Adrenal gland (tissue), 12 donors: ENCODE results near the gene KIAA1614. TPM values are rescaled to one million over a fixed set of nuclear protein-coding genes. Genes with fewer than 3 reads are reported as not detected.

Source experiments
- DNase-seq, 7 donors: peaks; one replicate each; pipeline ENCODE4 v3.0.0-alpha.2; 2019 to 2020
- H3K27ac ChIP-seq, 5 donors: fragments of 200-600 bp; sonication (generic) in 4 of 5; 1 replicate in 3 of 5; 2 replicates in 2 of 5; pipeline versions ENCODE4 v1.5.1 to v1.8.0; 2016 to 2020; ENCODE audit warnings: mild to moderate bottlenecking in 1 of 5
- H3K27me3 ChIP-seq: fragments of 200-600 bp; 2 replicates; pipeline ENCODE4 v1.8.0; 2021
- H3K36me3 ChIP-seq, 2 donors: fragments of 200-600 bp; replicated peaks in 1 of 2; 1 replicate in 1 of 2; 2 replicates in 1 of 2; pipeline versions ENCODE4 v1.5.1 to v1.8.0; 2018 to 2022
- H3K4me1 ChIP-seq, 2 donors: fragments of 200-600 bp; replicated peaks in 1 of 2; 1 replicate in 1 of 2; 2 replicates in 1 of 2; pipeline versions ENCODE4 v1.5.1 to v1.8.0; 2018 to 2021
- H3K4me3 ChIP-seq, 4 donors: fragments of 200-600 bp; sonication (generic) in 3 of 4; one replicate each; pipeline ENCODE4 v1.5.1; 2016 to 2018
- H3K9me3 ChIP-seq, 3 donors: fragments of 200-600 bp; sonication (generic) in 1 of 3; replicated peaks in 1 of 3; 1 replicate in 2 of 3; 2 replicates in 1 of 3; pipeline versions ENCODE4 v1.5.1 to v1.8.0; 2016 to 2021
- CTCF ChIP-seq, 6 experiments: fragments of 450-650 bp in 4 of 6; fragments of 200-600 bp in 2 of 6; sonication (generic) in 1 of 6; IDR thresholded peaks; 1 replicate in 5 of 6; 2 replicates in 1 of 6; pipeline versions ENCODE4 v1.5.1 to v1.8.0; 2016 to 2021; ENCODE audit warnings: antibody characterized with exemption in 6 of 6, mild to moderate bottlenecking in 2 of 6, moderate library complexity in 1 of 6
- POLR2A ChIP-seq, 2 donors: fragments of 450-650 bp; IDR thresholded peaks; one replicate each; pipeline ENCODE4 v1.6.1; 2017; ENCODE audit warnings: antibody characterized with exemption in 2 of 2, mild to moderate bottlenecking in 2 of 2, moderate library complexity in 1 of 2
- WGBS, 4 donors: extraction: QIAGEN DNeasy Blood & Tissue Kit in 2 of 4; methylation state at CpG; one replicate each; pipeline versions ENCODE4 v1.1.5 to v1.1.7; 2013 to 2017; 5-methylcytosine and 5-hydroxymethylcytosine counted together
- intact Hi-C, 2 donors: fragments of 100-400 bp; cut with DNase I; formaldehyde crosslinking; loops; one replicate each; pipeline versions ENCODE4 v1.14.1 to v1.15.0; 2022 to 2023
- polyA plus RNA-seq, 3 donors: library from polyadenylated mRNA; stranded (reverse); fragments of 200-250 nt in 2 of 3; fragments of 350-450 nt in 1 of 3; fragmentation: Illumina TruSeq in 1 of 3; extraction: RNeasy Lipid Tissue Mini Kit (QIAGEN cat#74804) in 1 of 3; gene quantifications; one replicate each; pipeline ENCODE4 v1.2.3, GENCODE V29; 2013 to 2014
- total RNA-seq, 9 donors: library from RNA; depleted of rRNA in 4 of 9; stranded (reverse); fragments of >200 nt in 4 of 9; fragments of 120-200 nt in 1 of 9; fragmentation: NEBNext Ultra II Directional in 1 of 9; extraction: Animal tissue kit (Norgen Biotek cat#: 25700) in 1 of 9; gene quantifications; one replicate each; pipeline versions ENCODE4 v1.1.0 to v1.2.4, GENCODE V29; 2013 to 2023
- donor health status: healthy with polysubstance abuse.
- donor health status: Bipolar disorder and iron deficiency.
- donor health status: DM: yes; HTN: yes; CAD: no.
- donor health status: DM: no; HTN: no; CAD: no.
- donor health status: DM: no; HTN: no; CAD: no.
- donor health status: DM: yes; HTN: yes; CAD: no.

KIAA1614 gene
- total and polyA plus RNA-seq, 12 donors: 0.18 to 6.9 (median 1.2) TPM

GRCh38 chr1:180917306-180918065 lies 4.8 kb downstream of the KIAA1614 start:
- Histone ChIP-seq H3K27me3 (peaks cover 3% of the 10 kb centered on the region), H3K9me3 (no peaks in the 10 kb centered on the region), H3K27ac (no peak overlapping the region), H3K4me3 (no peak overlapping the region), H3K36me3 (no peaks in the 10 kb centered on the region), H3K4me1 (no peaks in the 10 kb centered on the region)
- TF ChIP-seq POLR2A (IDR thresholded peaks at IDR 0.05): no peak
- no peak for TF ChIP-seq CTCF (IDR thresholded peaks at IDR 0.05)
- DNase-seq: no peak
- intact Hi-C loops: no loop called here
- 80 to 89% (median 85%) methylated on average over 12 of the region's 12 CpGs for WGBS, 4 donors

DNA sequence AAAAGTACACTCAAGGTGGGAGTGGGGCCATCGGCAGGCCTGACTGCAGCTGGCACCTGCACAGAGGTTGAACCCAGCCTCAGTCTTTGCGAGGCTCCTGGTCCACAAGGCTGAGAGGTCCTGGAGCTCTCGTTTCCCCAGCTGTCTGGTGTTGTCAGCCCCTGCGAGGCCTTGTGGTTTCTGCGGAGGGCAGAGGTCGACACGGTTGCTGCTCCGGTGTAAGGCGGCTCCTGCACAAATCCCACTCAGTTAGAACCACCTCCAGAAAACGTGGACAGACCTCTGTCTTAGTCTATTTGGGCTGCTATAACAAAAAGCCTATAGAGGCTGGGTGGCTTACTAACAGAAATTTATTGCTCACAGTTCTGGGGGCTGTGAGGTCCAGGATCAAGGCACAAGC lies 5.8 kb downstream of the KIAA1614 start:
- Histone ChIP-seq H3K9me3 (no peaks in the 10 kb centered on the region), H3K27me3 (no peaks in the 10 kb centered on the region), H3K36me3 (no peaks in the 10 kb centered on the region), H3K27ac (no peak overlapping the region), H3K4me3 (no peak overlapping the region), H3K4me1 (no peaks in the 10 kb centered on the region)
- intact Hi-C loops: no loop called here
- no peak for DNase-seq
- WGBS, 4 donors: 87 to 94% (median 90%) methylated on average over 7 to 10 of the region's 10 CpGs
- TF ChIP-seq CTCF (IDR thresholded peaks at IDR 0.05): no peak
- TF ChIP-seq POLR2A (IDR thresholded peaks at IDR 0.05): no peak

GRCh38 chr1:180919183-180919700 lies 6.5 kb downstream of the KIAA1614 start:
- no peak for TF ChIP-seq POLR2A (IDR thresholded peaks at IDR 0.05)
- TF ChIP-seq CTCF (IDR thresholded peaks at IDR 0.05): no peak
- no peaks in the 10 kb centered on the region for H3K4me1 ChIP-seq
- no peaks in the 10 kb centered on the region for H3K36me3 ChIP-seq
- H3K27me3 ChIP-seq: no peaks in the 10 kb centered on the region
- H3K4me3 ChIP-seq: no peak overlapping the region
- intact Hi-C loops: no loop called here
- 81 to 94% (median 89%) methylated on average over 5 to 9 of the region's 9 CpGs for WGBS, 4 donors
- no peak overlapping the region for H3K27ac ChIP-seq
- no peak for DNase-seq
- H3K9me3 ChIP-seq: no peaks in the 10 kb centered on the region

- TF ChIP-seq CTCF (IDR thresholded peaks at IDR 0.05) (no peak), POLR2A (IDR thresholded peaks at IDR 0.05) (no peak)
- Histone ChIP-seq H3K27me3 (no peaks in the 10 kb centered on the region), H3K4me1 (no peaks in the 10 kb centered on the region), H3K9me3 (no peaks in the 10 kb centered on the region), H3K4me3 (no peak overlapping the region), H3K27ac (no peak overlapping the region), H3K36me3 (no peaks in the 10 kb centered on the region)
- 60 to 100% (median 83%) methylated on average over 1 to 7 of the region's 7 CpGs for WGBS, 4 donors
- DNase-seq: no peak
- intact Hi-C loops: no loop called here
These were observed 7.5 kb downstream of the KIAA1614 start for GRCh38 chr1:180920193-180920592.
